Gastroesophageal sphincter (tissue), 4 donors: Measurements from ENCODE around the gene TRAPPC2L. TPM values are rescaled to one million over a fixed set of nuclear protein-coding genes. Genes with fewer than 3 reads are reported as not detected.
A peak's percentile ranks its signal among the peaks of the same experiment; 100 is the strongest.

Experiments
- ATAC-seq: fragments of 150-250 bp; one replicate; pipeline ENCODE4 v1.9.1; 2016; ENCODE audit warnings: mild to moderate bottlenecking, moderate library complexity
- H3K27ac ChIP-seq, 4 donors: fragments of 200-600 bp; sonication (generic) in 3 of 4; 1 replicate in 3 of 4; 2 replicates in 1 of 4; pipeline ENCODE4 v1.5.1; 2016 to 2019
- H3K27me3 ChIP-seq: fragments of 200-600 bp; sonication (generic); one replicate; pipeline ENCODE4 v1.5.1; 2019
- H3K36me3 ChIP-seq, 2 donors: fragments of 200-600 bp; sonication (generic); one replicate each; pipeline ENCODE4 v1.5.1; 2019; ENCODE audit warnings: control low read depth in 1 of 2
- H3K4me1 ChIP-seq, 3 donors: fragments of 200-600 bp; sonication (generic); 1 replicate in 2 of 3; 2 replicates in 1 of 3; pipeline ENCODE4 v1.5.1; 2016 to 2019; ENCODE audit warnings: control low read depth in 2 of 3
- H3K4me3 ChIP-seq, 2 donors: fragments of 200-600 bp; sonication (generic); one replicate each; pipeline ENCODE4 v1.5.1; 2019; ENCODE audit warnings: mild to moderate bottlenecking in 1 of 2, moderate library complexity in 1 of 2
- H3K9me3 ChIP-seq, 3 donors: fragments of 200-600 bp; sonication (generic); one replicate each; pipeline ENCODE4 v1.5.1; 2017 to 2019; ENCODE audit warnings: control low read depth in 2 of 3
- EP300 ChIP-seq: sonication (generic); formaldehyde crosslinking; IDR thresholded peaks from one replicate; pipeline ENCODE4 v1.6.1; 2017; ENCODE audit warnings: antibody characterized with exemption, mild to moderate bottlenecking
- POLR2A ChIP-seq, 2 donors: fragments of 450-650 bp; IDR thresholded peaks; one replicate each; pipeline ENCODE4 v1.6.1; 2017; ENCODE audit warnings: antibody characterized with exemption in 2 of 2, mild to moderate bottlenecking in 2 of 2, moderate library complexity in 1 of 2
- POLR2AphosphoS5 ChIP-seq: sonication (generic); formaldehyde crosslinking; IDR thresholded peaks from one replicate; pipeline ENCODE4 v1.6.1; 2017; ENCODE audit warnings: antibody characterized with exemption
- WGBS, 2 donors: methylation state at CpG; one replicate each; pipeline ENCODE4 v1.1.5; 2018; ENCODE audit warnings: low coverage in 1 of 2; 5-methylcytosine and 5-hydroxymethylcytosine counted together
- total RNA-seq, 4 donors: library from RNA; depleted of rRNA; stranded (reverse); fragments of >200 nt; gene quantifications; one replicate each; pipeline ENCODE4 v1.1.0, GENCODE V29; 2016
- TF ChIP-seq, protein P1 (sequence below), 4 experiments: fragments of 200-600 bp in 2 of 4; fragments of 450-650 bp in 2 of 4; sonication (generic) in 1 of 4; IDR thresholded peaks; one replicate each; pipeline ENCODE4 v1.5.1; 2017 to 2019; ENCODE audit warnings: antibody characterized with exemption in 4 of 4, mild to moderate bottlenecking in 2 of 4, moderate library complexity in 2 of 4

The TRAPPC2L gene
- total RNA-seq, 4 donors from 2014 or later: 18.7 to 40.0 (median 21.5) TPM

DNA sequence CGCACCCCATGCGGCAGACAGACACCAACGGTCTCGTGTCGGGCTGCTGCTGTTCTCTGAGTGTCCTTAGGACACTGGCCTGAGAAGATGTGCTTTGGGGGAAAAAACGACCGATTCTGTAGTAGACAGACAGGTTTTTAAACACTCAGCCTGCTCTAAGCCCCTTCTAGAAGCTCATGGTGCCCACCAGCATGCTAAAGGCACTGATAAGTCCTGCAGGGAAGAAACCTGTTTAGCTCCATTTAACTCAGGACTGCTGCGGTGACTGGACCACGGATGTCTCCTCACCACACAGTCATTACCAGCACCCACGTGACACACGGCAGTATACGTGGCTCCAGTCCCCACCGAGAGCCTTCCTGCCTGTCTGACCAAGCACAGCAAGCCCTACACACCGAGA, 26.1 kb upstream of the TRAPPC2L start:
- WGBS, 2 donors: 83% methylated on average over 7 of the region's 14 CpGs; no CpG with 5 or more reads in 1 of the 2 donors
- no peak overlapping the region for H3K4me3 ChIP-seq
- no peaks in the 10 kb centered on the region for H3K9me3 ChIP-seq
- no peaks in the 10 kb centered on the region for H3K27me3 ChIP-seq
- no peak for ATAC-seq
- no peaks in the 10 kb centered on the region for H3K4me1 ChIP-seq
- TF ChIP-seq POLR2AphosphoS5 (no peak), EP300 (no peak), POLR2A (IDR thresholded peaks at IDR 0.05) (no peak)
- TF ChIP-seq, protein P1, sequence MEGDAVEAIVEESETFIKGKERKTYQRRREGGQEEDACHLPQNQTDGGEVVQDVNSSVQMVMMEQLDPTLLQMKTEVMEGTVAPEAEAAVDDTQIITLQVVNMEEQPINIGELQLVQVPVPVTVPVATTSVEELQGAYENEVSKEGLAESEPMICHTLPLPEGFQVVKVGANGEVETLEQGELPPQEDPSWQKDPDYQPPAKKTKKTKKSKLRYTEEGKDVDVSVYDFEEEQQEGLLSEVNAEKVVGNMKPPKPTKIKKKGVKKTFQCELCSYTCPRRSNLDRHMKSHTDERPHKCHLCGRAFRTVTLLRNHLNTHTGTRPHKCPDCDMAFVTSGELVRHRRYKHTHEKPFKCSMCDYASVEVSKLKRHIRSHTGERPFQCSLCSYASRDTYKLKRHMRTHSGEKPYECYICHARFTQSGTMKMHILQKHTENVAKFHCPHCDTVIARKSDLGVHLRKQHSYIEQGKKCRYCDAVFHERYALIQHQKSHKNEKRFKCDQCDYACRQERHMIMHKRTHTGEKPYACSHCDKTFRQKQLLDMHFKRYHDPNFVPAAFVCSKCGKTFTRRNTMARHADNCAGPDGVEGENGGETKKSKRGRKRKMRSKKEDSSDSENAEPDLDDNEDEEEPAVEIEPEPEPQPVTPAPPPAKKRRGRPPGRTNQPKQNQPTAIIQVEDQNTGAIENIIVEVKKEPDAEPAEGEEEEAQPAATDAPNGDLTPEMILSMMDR (IDR thresholded peaks at IDR 0.05): no peak
- peaks cover 0 to 65% of the 10 kb centered on the region in 2 donors for H3K36me3 ChIP-seq
- H3K27ac ChIP-seq: peak overlapping the region in 1 of 4 donors; percentile 26

DNA sequence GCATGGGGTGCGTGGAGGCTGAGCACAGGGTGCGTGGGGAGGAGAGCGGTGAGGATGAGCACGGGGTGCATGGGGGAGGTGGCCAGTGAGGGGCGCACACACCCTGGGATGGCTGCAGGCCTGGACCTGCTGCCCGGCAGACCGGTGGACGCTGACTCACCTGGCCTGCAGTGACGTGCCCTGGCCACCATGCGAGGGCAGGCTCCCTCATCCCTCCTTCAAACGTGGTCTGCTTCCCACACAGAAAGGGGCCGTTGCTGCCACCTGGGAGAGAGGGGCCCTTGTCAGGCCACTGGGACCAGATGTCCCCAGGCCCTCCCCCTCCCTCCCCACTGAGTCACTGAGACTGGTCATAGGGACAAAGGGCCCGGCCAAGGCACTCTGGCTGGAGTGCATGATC, 25.1 kb upstream of the TRAPPC2L start:
- H3K9me3 ChIP-seq: no peaks in the 10 kb centered on the region
- H3K27me3 ChIP-seq: no peaks in the 10 kb centered on the region
- no peaks in the 10 kb centered on the region for H3K4me1 ChIP-seq
- H3K27ac ChIP-seq: no peak overlapping the region
- TF ChIP-seq, protein P1 (IDR thresholded peaks at IDR 0.05): no peak
- TF ChIP-seq EP300 (no peak), POLR2AphosphoS5 (no peak)
- H3K4me3 ChIP-seq: no peak overlapping the region
- WGBS, 2 donors: 81 to 97% methylated on average over 4 to 6 of the region's 13 CpGs
- peaks cover 0 to 56% of the 10 kb centered on the region in 2 donors for H3K36me3 ChIP-seq
- no peak for ATAC-seq

DNA sequence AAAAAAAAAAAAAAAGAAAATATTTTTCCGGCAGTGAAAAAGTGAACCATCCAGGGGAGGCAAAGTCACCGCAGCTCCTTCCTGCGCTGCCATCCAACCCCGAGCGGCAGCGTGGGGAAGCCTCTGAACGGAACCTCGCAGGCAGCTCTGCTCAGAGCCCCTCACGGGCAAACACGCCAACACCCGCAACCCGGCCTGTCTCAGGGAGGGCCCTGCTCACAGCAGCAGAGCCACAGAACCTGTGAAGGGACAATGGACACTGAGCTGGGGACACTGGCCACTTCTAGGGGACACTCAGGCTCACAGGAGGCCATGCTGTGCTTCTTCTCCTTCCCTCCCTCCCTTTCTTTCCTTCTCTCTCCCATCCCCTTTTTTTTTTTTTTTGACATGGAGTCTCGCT, 23.8 kb upstream of the TRAPPC2L start:
- no peak overlapping the region for H3K4me3 ChIP-seq
- H3K27me3 ChIP-seq: no peaks in the 10 kb centered on the region
- TF ChIP-seq POLR2AphosphoS5 (no peak), EP300 (no peak), POLR2A (IDR thresholded peaks at IDR 0.05) (no peak)
- TF ChIP-seq, protein P1 (IDR thresholded peaks at IDR 0.05): no peak
- WGBS, 2 donors: 84 to 91% methylated on average over 9 to 12 of the region's 13 CpGs
- H3K36me3 ChIP-seq: peaks cover 0 to 52% of the 10 kb centered on the region in 2 donors
- no peaks in the 10 kb centered on the region for H3K4me1 ChIP-seq
- H3K9me3 ChIP-seq: no peaks in the 10 kb centered on the region
- H3K27ac ChIP-seq: no peak overlapping the region
- no peak for ATAC-seq

DNA sequence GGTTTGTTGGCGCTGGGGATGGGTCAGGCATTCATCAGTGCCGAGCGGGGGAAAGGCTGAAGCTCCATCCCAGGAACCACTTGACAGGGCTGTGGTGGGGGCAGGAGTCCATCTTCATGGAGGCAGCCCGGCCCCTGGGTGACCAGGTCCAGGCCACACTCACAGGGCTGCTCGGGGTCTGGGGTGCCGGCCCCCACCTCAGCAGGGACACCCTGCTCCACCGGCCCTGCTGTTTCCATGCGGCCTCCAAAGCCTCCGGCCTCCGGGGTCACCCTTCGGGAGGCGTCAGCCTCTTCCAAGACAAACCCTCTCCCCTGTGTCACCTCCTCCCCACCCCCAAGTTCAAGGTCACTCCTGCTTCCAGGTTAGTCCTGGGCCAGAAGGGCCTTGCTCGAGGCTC, 22.3 kb upstream of the TRAPPC2L start:
- no peak overlapping the region for H3K4me3 ChIP-seq
- ATAC-seq: no peak
- no CpG with 5 or more reads among the region's 13 CpGs for WGBS, 2 donors
- no peak overlapping the region for H3K27ac ChIP-seq
- H3K27me3 ChIP-seq: no peaks in the 10 kb centered on the region
- no peaks in the 10 kb centered on the region for H3K9me3 ChIP-seq
- TF ChIP-seq POLR2A (IDR thresholded peaks at IDR 0.05) (no peak), EP300 (no peak), POLR2AphosphoS5 (no peak)
- TF ChIP-seq, protein P1 (IDR thresholded peaks at IDR 0.05): no peak
- H3K4me1 ChIP-seq: no peaks in the 10 kb centered on the region
- peaks cover 0 to 52% of the 10 kb centered on the region in 2 donors for H3K36me3 ChIP-seq

DNA sequence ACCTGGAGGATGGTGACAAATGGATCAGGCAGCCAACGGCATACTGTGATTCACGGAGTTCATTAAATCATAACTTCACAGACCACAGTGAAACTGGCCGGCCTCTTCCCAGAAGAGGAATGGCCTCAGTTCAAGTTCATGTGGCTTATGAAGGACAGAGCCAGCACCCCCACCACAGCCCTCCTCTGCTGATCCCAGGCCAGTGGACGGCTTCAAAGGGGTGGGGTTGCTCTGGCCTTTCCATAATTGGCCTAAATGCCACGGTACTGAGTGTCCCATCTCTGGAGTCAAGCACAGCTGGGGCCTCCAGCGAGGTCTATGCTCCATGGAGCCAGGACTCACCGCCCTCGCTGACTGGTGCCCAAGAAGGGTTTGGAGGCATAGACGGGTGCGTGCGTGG, 21.5 kb upstream of the TRAPPC2L start:
- TF ChIP-seq POLR2AphosphoS5 (peak; percentile 54), POLR2A (IDR thresholded peaks at IDR 0.05) (no peak)
- TF ChIP-seq, protein P1 (IDR thresholded peaks at IDR 0.05): no peak
- H3K4me3 ChIP-seq: no peak overlapping the region
- no peak overlapping the region for H3K27ac ChIP-seq
- H3K36me3 ChIP-seq: peaks cover 0 to 54% of the 10 kb centered on the region in 2 donors
- no peaks in the 10 kb centered on the region for H3K9me3 ChIP-seq
- 70% methylated on average over 6 of the region's 11 CpGs; no CpG with 5 or more reads in 1 of the 2 donors for WGBS, 2 donors
- no peaks in the 10 kb centered on the region for H3K4me1 ChIP-seq
- no peaks in the 10 kb centered on the region for H3K27me3 ChIP-seq
- peak; percentile 69 for ATAC-seq
